ENCODE measurements around the gene NPEPL1.

The NPEPL1 gene

DNA sequence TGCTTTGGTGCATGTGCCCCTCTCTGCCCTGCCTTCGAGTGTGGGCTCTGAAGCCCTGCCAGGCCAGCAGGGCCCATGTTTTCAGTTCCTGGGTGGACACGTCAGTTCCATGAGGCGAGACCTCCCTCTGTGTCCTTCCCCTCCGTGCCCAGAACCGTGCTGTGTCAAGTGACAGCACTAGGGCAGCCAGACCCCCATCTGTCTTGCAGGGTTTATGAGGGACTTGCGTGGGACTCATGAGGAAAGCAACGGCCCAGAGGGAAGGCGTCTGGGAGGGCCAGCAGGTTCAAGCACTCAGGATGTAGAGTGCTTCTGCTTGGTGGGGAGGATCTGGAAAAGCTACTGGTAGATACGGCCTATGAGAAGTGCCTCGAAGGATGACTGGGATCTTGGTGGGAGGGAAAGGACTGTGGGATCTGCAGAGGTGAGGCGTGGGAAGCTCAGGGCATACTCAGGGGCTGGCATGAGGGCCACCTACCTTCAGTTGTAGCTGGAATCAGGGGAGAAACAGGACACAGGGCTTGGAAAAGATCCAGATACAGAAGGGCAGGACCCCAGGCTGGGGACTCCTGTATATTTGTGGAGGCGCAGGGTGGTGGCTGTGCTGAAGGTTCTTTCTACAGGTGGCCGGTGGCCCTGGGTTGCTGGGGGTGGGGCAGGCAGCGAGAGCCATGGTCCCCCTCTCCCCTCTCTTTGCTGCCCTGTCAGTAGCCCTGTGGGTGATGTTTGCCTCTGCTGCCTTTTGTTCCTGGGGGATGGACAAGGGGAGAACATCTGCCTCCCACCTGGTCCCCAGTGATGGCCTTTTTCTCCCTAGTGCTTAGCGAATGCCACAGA is 5.5 kb downstream of the NPEPL1 start:
- DNase-seq = peak; percentile 22
- Mint-ChIP-seq H3K4me1 (ENCODE audit: low read depth) (peaks cover 18% of the 10 kb centered on the region), H3K27me3 (no peaks in the 10 kb centered on the region), H3K9me3 (no peaks in the 10 kb centered on the region), H3K36me3 (ENCODE audit: low read depth) (peaks cover 48% of the 10 kb centered on the region), H3K27ac (peak overlapping the region; percentile 16), H3K4me3 (no peak overlapping the region)

DNA sequence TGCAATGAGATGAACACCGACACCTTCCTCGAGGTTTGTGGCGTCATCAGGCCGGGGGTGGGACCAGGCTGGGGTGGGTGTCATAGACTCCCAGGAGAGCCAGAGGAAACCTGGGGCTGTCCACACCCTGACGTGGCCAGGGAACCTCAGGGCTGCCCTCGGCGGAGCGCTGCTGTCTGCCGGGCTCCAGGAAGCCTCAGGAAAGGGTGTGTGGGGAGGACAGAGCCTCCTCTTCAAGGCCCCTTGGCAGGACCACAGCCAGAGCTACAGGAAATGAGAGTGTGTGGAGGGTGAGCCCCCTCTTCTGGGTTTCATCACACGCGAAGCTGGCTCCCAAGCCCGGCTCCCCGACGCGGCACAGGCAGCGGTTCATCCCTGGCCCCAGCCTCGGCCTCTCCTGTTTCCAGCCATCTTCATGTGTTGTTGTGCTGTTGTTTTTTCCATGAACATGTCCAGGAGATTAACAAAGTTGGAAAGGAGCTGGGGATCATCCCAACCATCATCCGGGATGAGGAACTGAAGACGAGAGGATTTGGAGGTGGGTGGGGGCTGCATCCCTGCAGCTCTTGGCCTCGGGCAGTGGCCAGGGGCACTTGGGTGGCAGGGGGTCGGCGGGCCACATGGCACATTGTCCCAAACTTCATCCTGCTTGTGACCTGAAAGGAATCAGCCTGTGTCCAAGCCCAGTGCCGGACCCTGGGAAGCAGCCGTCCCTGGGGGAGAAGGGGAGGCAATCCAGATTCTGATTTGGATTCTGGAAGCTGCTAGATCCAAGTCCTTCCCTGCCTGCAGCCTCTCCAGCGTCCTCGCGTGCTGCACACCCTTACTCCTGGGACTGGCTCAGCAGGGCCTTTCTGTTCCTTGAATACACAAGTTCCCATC is 6.4 kb downstream of the NPEPL1 start:
- no peak overlapping the region for H3K4me3 Mint-ChIP-seq
- H3K27ac Mint-ChIP-seq = no peak overlapping the region
- H3K27me3 Mint-ChIP-seq = no peaks in the 10 kb centered on the region
- peaks cover 57% of the 10 kb centered on the region for H3K36me3 Mint-ChIP-seq (ENCODE audit: low read depth)
- DNase-seq = peak; percentile 25
- no peaks in the 10 kb centered on the region for H3K9me3 Mint-ChIP-seq
- peaks cover 12% of the 10 kb centered on the region for H3K4me1 Mint-ChIP-seq (ENCODE audit: low read depth)

DNA sequence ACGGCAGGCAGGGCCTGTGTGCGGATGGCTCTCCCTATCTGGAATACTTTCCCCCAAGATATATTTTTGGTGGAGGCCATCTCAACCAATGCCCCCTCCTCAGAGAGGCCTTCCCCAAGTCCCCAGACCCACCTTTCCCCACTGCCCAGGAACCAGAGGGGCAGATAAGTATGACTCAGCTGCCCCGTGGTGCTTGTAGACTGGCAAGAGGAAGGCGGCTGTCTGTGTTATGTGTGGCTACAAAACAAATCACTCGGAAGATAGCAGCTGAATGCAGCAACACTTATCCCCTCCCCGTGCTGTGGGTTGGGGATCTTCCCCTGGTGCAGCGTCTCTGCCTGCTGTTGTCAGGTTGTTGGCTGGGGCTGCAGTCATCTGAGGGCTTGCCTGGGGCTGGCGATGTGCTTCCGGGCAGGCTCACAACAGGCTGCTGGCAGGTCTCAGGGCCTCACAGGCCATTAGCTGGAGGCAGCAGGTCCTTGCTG is 7.1 kb downstream of the NPEPL1 start:
- Mint-ChIP-seq H3K36me3 (ENCODE audit: low read depth) (peaks cover 58% of the 10 kb centered on the region), H3K4me1 (ENCODE audit: low read depth) (peaks cover 7% of the 10 kb centered on the region), H3K27me3 (no peaks in the 10 kb centered on the region), H3K27ac (peak overlapping the region; percentile 76), H3K9me3 (no peaks in the 10 kb centered on the region), H3K4me3 (no peak overlapping the region)
- DNase-seq = peak; percentile 25

DNA sequence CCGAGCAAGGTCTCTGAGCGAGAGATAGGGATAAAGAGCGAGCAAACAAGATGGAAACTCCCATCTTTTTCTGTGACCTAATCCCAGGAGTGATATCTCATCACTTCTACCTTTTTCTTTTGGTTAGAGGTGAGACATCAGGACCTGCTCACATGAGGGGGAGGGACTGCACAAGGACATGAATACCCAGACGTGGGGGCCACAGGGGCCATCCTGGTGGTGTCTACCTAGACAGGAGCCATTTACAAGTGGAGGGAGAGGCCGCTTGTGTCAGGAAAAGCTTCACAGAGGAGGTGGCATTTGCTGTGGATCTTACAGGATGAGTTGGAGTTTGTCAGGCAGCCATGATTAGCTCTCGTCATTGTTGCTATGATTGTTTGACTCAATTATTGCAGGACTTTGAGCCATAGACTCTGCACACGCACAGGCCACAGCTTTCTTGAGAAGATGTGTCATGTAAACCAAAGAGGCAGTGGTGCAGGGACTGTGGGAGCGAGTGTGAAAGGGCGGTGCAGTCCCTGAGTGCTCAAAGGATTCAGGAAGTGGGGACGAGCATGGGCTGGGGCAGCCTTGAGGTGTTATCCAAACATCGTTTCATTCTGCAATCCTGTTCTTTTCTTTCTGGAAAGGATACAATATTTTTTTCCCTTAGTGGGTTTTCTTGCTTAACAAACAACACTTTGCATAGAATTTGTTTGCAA is 7.7 kb downstream of the NPEPL1 start:
- H3K27ac Mint-ChIP-seq = peak overlapping the region; percentile 76
- H3K9me3 Mint-ChIP-seq = no peaks in the 10 kb centered on the region
- peaks cover 7% of the 10 kb centered on the region for H3K4me1 Mint-ChIP-seq (ENCODE audit: low read depth)
- no peak overlapping the region for H3K4me3 Mint-ChIP-seq
- H3K27me3 Mint-ChIP-seq = no peaks in the 10 kb centered on the region
- H3K36me3 Mint-ChIP-seq (ENCODE audit: low read depth) = peaks cover 64% of the 10 kb centered on the region
- DNase-seq = peak; percentile 22

DNA sequence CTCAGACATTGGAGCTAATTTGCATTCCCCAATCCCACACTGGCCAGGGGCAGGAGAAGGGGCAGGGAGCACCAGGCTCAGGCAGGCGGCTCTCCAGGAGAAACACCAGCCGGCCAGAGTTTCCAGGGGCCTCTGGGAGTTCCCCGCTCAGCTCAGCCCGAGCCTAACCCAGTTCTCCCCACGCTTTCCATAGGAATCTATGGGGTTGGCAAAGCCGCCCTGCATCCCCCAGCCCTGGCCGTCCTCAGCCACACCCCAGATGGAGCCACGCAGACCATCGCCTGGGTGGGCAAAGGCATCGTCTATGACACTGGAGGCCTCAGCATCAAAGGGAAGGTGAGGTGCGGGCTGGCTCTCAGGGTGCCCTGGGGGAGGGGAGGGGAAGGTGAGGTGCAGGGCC is 8.2 kb downstream of the NPEPL1 start:
- Mint-ChIP-seq H3K4me3 (no peak overlapping the region), H3K36me3 (ENCODE audit: low read depth) (peaks cover 69% of the 10 kb centered on the region), H3K4me1 (ENCODE audit: low read depth) (peaks cover 7% of the 10 kb centered on the region), H3K27ac (no peak overlapping the region), H3K27me3 (no peaks in the 10 kb centered on the region), H3K9me3 (no peaks in the 10 kb centered on the region)
- no peak for DNase-seq

DNA sequence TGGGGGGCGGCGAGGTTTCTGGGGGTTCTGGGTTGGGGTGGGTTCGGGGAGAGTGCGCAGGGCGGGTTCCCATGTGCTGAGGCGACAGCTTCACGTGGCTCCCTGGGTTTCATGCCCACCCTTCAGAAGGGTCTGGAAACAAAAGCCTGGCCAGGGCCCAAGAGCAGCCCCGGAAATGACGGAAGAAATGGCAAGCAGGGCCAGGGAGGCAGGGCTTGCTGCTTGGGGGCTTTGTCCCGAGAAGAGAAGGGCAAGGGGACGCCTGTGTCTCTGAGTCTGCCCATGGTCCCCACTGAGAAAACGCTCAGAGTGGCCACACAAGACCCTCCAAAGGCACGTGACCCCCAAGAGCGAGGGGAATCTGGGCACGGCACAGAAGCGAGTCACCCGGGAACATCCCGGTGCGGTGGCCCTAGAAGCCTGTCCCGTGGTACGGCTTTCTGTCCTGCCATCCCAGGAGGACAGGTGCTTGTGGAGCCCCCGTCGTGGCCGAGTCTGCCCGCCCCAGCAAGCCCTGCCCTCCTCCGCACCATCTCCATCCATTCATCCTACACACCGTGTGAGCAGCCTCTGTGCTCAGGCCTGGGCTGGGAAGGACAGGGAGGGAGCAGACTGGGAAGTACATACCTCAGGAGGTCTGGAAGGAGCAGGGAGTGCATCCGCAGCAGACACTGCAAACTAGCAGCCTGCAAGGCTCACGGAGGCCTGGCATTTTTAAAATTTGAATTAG is 9.0 kb downstream of the NPEPL1 start:
- Mint-ChIP-seq H3K4me1 (ENCODE audit: low read depth) (peaks cover 7% of the 10 kb centered on the region), H3K36me3 (ENCODE audit: low read depth) (peaks cover 69% of the 10 kb centered on the region), H3K9me3 (no peaks in the 10 kb centered on the region), H3K27ac (no peak overlapping the region), H3K27me3 (no peaks in the 10 kb centered on the region), H3K4me3 (no peak overlapping the region)
- peak; percentile 24 for DNase-seq

DNA sequence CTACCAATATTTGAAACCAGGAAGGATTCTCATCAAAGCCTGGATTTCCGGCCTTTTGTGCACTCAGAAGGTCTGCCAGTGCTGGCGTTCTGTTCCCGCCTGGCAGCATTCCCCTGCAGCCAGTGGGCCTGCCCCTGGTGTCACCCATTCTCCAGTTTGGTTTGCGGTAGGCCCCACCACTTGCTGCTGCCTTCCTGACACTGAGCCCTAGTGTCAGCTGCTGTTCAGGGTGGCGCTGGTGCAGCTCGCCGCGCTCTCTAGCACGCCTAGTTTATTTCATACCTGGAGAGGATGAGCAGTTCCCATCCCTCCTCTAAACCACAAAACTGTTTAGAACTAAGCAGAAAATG is 9.5 kb downstream of the NPEPL1 start:
- peak; percentile 22 for DNase-seq
- no peaks in the 10 kb centered on the region for H3K27me3 Mint-ChIP-seq
- H3K27ac Mint-ChIP-seq = no peak overlapping the region
- peaks cover 7% of the 10 kb centered on the region for H3K4me1 Mint-ChIP-seq (ENCODE audit: low read depth)
- peaks cover 69% of the 10 kb centered on the region for H3K36me3 Mint-ChIP-seq (ENCODE audit: low read depth)
- no peak overlapping the region for H3K4me3 Mint-ChIP-seq
- no peaks in the 10 kb centered on the region for H3K9me3 Mint-ChIP-seq

DNA sequence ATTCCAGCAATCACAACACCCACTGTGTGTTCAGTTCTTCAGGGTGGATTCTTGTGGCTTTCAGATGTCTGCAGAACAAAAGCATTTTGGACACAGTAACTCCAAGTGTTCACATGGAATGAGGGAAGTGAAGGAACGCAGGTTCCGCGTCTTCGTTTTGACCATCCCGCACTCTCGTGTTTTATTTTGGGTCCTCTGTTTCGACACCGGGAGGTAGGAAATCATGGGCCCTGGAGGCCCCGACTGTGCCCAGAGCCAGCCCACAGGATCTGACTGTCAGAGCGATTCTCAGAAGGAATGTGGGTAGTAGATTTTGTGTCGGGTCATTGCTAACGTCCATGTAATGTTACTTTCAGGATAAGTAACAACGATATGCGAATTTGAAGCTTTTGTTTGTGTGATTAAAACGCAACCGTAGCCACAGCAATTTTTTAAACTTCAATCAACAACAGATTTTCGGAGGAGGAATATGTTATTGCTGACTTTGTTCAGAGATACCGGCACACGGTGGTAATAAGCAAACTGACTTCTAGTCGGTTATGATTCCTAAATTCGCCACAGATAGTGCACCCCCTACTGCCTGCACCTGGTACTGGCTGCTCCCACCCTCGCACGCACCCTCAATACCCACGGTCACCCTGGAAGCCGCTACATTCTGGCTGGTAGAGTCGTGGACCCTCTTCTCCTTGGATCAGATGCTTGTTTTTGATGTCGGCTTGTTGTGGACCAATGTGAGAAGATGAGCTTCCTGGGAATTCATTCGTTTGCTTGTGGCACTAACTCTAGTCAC is 10.5 kb downstream of the NPEPL1 start:
- Mint-ChIP-seq H3K27me3 (no peaks in the 10 kb centered on the region), H3K27ac (no peak overlapping the region), H3K36me3 (ENCODE audit: low read depth) (peaks cover 67% of the 10 kb centered on the region)

DNA sequence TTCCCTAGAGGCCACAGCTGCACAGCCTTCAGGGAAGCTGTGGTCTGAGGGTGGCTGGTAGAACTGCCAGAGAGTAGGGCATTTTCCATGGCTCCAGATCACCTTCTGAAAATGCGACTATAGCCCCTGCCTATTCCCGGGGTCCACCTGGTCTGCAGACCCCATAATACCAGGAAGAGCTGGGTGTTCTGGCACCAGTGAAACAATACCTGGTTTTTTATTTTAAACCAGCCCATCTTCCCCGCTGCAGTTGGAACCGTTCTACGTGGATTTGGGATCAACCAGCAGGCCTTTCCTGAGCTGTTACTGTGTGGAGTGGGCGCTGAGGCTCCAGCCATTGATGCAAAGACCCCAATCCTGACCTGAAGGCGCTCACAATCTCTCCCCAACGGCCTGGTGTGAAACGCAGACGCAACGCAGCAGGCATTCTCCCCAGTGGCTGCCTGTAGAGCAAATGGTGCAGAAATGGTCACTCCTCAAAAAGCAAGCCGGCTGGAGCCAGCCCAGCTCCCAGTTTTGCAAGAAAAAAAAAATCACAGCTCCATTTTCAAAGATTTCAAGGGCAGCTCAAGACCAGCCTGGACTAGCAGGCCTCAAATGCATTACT is 11.3 kb downstream of the NPEPL1 start:
- Mint-ChIP-seq H3K27ac (no peak overlapping the region), H3K4me1 (ENCODE audit: low read depth) (peaks cover 7% of the 10 kb centered on the region), H3K9me3 (no peaks in the 10 kb centered on the region), H3K27me3 (no peaks in the 10 kb centered on the region), H3K36me3 (ENCODE audit: low read depth) (peaks cover 60% of the 10 kb centered on the region), H3K4me3 (no peak overlapping the region)
- no peak for DNase-seq

More for the DNA sequence above, 10.5 kb downstream of the NPEPL1 start:
- peaks cover 7% of the 10 kb centered on the region for H3K4me1 Mint-ChIP-seq (ENCODE audit: low read depth)
- H3K9me3 Mint-ChIP-seq = no peaks in the 10 kb centered on the region
- peak; percentile 26 for DNase-seq
- no peak overlapping the region for H3K4me3 Mint-ChIP-seq

DNA sequence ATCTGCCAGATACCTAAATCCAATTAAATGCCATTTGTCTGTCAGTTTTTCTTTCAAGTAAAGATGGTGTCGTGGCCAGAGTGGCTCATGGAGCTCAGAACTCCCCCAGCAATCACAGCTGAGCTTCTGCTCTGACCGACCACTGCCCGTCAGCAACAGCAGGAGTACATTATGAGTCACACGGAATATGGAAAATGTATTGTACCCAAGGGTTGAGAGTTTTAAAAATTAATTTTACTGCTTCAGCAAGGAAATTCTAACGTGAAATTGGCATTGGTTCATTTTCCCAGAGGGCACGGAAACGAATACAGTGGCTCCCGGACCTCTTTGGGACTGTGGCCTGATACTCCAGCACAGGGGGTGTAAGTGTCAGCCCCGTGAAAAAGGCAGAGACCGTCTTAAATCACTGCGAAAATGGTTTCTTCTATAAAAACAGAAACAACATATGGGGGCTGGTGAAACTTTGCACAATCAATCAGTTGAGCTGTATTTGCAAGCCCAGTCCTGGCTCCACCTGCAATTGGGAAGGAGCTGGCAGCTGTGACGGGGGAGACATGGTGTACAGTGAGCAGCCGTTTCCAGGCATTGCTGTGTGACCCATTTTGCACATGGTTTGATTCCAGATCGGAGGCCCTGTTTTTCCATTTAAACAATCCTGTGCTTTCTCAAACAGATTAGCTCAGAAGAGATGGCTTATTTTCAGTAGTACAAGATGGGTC is 12.8 kb downstream of the NPEPL1 start:
- Mint-ChIP-seq H3K4me3 (no peak overlapping the region), H3K36me3 (ENCODE audit: low read depth) (peaks cover 47% of the 10 kb centered on the region), H3K27me3 (no peaks in the 10 kb centered on the region), H3K4me1 (ENCODE audit: low read depth) (peaks cover 3% of the 10 kb centered on the region), H3K27ac (no peak overlapping the region), H3K9me3 (no peaks in the 10 kb centered on the region)
- DNase-seq = no peak

DNA sequence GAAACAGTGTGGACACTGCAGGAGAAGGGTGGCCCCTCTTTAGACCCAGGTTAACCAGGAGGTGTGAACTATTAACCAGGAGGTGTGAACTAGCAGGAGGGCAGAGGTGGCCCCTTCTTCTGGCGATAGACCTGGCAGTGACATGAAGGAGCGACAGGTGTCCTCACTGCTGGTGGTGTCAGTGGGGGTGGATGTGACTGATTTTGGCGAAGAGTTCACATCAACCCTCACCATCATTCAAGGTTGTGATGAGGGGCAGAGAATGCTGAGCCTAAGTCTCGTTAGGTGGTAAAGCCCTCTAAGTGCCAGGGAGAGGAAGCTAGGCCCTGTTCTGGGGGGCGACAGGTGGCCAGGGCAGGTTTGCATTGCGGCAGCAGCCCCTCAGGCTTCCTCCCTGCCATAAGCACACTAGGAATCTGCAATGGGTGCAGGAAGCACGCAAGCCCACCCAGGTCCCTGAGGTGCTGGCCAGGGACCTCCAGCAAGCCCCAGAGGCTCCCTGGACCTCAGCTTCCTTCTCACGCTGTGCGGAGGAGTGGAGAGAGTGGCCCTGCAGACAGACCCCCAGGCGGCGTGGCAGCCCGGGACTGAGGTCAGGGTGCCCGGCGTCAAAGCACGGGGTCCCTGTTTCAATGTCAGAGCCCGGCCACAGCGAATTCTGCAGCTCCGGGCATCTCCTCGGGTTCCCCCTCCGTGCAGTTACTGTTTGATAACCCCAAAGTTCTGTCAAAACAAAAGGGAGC is 13.7 kb downstream of the NPEPL1 start:
- Mint-ChIP-seq H3K4me1 (ENCODE audit: low read depth) (no peaks in the 10 kb centered on the region), H3K27ac (no peak overlapping the region), H3K27me3 (no peaks in the 10 kb centered on the region), H3K9me3 (no peaks in the 10 kb centered on the region), H3K36me3 (ENCODE audit: low read depth) (peaks cover 44% of the 10 kb centered on the region), H3K4me3 (no peak overlapping the region)
- peak; percentile 23 for DNase-seq

DNA sequence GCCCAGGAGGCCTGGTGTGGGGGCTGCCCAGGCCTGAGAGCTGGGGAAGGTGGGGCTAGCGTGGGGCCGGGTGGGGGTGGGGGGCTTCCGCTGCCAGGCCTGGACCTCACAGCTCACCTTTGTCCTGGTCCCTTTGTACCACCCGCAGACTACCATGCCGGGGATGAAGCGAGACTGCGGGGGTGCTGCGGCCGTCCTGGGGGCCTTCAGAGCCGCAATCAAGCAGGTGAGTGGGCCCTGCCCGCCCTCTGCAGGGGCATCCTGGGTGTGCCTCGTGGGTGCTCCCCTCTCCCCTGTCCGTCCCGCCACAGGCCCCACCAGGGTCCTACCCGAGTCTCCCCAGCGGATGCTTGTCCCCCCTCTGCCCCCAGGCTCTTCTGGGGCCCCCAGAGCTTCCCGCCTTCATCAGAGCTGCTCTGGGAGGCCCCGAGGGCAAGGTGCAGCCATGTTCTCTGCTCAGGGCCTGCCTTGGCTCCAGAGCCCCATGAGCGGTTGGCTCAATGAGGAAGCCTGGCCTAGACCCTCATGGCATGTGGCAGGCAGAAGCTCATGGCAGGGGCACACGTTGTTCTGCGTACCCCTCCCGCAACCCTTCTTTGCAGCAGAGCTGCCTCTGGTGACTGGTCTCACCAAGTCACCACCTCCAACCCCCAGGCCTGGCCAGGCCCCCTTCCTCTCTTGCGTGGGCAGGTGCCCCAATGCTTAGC is 14.5 kb downstream of the NPEPL1 start:
- H3K27ac Mint-ChIP-seq = no peak overlapping the region
- H3K4me3 Mint-ChIP-seq = no peak overlapping the region
- no peaks in the 10 kb centered on the region for H3K9me3 Mint-ChIP-seq
- no peaks in the 10 kb centered on the region for H3K27me3 Mint-ChIP-seq
- H3K36me3 Mint-ChIP-seq (ENCODE audit: low read depth) = peaks cover 39% of the 10 kb centered on the region
- no peaks in the 10 kb centered on the region for H3K4me1 Mint-ChIP-seq (ENCODE audit: low read depth)
- DNase-seq = peak; percentile 23

Measured in activated T-cell treated with anti-CD3 and anti-CD28 coated beads, Interleukin-2, amount 50 U/mL, for 24 hours (primary cell).